Stomach (tissue), 4 donors: ENCODE results near the gene FOXM1.

Experiments
- CTCF ChIP-seq, 7 experiments: fragments of 450-650 bp in 4 of 7; fragments of 200-600 bp in 3 of 7; sonication (generic) in 3 of 7; IDR thresholded peaks; one replicate each; pipeline ENCODE4 v1.5.1; 2016 to 2019; ENCODE audit warnings: antibody characterized with exemption in 7 of 7, control low read depth in 2 of 7, mild to moderate bottlenecking in 1 of 7
- POLR2A ChIP-seq, 4 donors: fragments of 450-650 bp; IDR thresholded peaks; one replicate each; pipeline ENCODE4 v1.6.1; 2016; ENCODE audit warnings: antibody characterized with exemption in 4 of 4, control low read depth in 2 of 4, mild to moderate bottlenecking in 1 of 4, moderate library complexity in 1 of 4

- TF ChIP-seq POLR2A (IDR thresholded peaks at IDR 0.05) (peak in 2 of 4 donors; percentile 2 to 84), CTCF (IDR thresholded peaks at IDR 0.05) (no peak)
These were observed 13.6 kb upstream of the FOXM1 start, which contains the start of gene TULP3 for GRCh38 chr12:2890388-2891239.
